ENCODE measurements around the gene CXCL12.

Gene CXCL12

GRCh38 chr10:44368637-44369036, 16.3 kb downstream of the CXCL12 start:
- H3K27ac ChIP-seq, result no peak overlapping the region
- no peak for TF ChIP-seq ZFX (IDR thresholded peaks at IDR 0.05)
- TF ChIP-seq, protein P1, sequence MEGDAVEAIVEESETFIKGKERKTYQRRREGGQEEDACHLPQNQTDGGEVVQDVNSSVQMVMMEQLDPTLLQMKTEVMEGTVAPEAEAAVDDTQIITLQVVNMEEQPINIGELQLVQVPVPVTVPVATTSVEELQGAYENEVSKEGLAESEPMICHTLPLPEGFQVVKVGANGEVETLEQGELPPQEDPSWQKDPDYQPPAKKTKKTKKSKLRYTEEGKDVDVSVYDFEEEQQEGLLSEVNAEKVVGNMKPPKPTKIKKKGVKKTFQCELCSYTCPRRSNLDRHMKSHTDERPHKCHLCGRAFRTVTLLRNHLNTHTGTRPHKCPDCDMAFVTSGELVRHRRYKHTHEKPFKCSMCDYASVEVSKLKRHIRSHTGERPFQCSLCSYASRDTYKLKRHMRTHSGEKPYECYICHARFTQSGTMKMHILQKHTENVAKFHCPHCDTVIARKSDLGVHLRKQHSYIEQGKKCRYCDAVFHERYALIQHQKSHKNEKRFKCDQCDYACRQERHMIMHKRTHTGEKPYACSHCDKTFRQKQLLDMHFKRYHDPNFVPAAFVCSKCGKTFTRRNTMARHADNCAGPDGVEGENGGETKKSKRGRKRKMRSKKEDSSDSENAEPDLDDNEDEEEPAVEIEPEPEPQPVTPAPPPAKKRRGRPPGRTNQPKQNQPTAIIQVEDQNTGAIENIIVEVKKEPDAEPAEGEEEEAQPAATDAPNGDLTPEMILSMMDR (conservative IDR thresholded peaks at IDR 0.05), result no peak

DNA sequence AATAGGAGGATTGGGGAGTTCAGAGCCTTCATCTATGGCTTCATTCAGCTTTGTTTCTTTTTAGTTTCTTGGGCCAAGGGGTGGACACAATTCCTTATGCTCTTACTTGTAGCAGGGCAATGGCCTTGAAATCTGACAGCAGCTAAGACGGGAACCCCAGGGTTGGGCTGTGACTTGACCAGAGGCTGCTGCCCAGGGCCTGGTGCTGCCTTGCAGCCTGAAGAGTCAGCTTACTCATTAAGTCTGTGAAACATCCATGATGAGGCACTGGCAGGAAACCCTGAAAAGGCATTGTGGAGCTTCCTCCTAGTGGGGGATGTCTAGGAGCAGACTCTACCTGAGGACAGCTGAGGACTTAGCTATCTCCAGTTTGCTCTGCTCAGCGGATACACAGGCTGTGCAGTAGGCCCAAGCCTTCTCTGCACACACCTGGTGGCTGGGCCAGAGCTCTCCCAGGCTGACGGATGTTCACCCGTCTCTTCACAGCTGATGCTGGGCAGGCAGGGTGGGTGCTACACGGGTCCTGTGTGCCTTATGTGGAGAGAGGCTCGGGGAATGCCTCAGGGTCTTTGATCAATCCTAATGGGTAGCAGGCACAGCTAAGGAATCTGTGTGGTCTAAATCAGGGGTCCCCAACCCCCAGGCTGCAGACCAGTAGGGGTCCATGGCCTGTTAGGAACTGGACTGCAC, 17.8 kb downstream of the CXCL12 start:
- TF ChIP-seq ZFX (IDR thresholded peaks at IDR 0.05), result no peak
- TF ChIP-seq, protein P1 (conservative IDR thresholded peaks at IDR 0.05), result no peak
- H3K27ac ChIP-seq, result no peak overlapping the region

GRCh38 chr10:44364566-44364965, 20.3 kb downstream of the CXCL12 start:
- TF ChIP-seq ZFX (IDR thresholded peaks at IDR 0.05), result no peak
- TF ChIP-seq, protein P1 (conservative IDR thresholded peaks at IDR 0.05), result no peak
- H3K27ac ChIP-seq, result no peak overlapping the region

GRCh38 chr10:44363716-44364115, 21.2 kb downstream of the CXCL12 start:
- no peak overlapping the region for H3K27ac ChIP-seq
- TF ChIP-seq, protein P1 (conservative IDR thresholded peaks at IDR 0.05), result no peak
- no peak for TF ChIP-seq ZFX (IDR thresholded peaks at IDR 0.05)

DNA sequence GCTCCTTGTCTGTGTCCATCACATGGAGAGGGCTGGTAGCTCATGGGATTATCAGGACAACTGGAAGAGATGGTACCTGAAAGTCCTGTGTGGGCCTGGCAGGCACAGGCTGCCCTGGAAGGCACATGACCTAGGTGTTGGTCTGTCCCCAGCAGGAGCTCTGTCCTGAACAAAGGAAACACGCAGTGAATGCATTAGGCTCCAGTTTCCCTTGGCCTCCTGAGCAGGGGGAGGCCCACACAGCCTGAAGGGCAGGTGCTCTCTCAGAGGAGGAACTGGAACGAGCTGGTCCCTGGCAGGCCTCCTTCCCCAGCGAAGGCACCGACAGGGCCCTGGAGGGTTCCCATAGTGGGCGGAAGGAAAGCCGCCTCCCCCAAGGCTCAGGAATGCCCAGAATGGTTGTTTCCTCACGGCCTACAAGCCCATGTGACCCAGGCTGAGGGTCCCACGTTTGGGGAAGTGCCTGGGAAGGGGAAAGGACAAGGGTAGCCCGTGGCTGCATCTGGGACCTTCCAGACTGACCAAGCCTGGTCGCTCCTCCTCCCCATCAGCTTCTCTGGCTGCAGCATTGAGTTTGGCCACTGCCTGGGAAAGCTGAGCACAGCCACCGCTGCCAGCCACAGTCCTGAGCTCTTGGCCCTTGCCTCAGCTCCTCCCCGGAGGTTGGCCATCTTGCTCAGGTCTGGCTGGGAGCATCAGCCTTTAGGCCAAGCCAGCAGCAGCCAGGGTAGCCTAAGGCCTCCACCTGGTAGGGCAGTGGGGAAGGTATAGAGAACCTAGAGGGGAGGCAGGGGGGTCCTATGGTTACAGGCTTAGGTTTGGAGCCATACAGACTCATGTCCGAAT, 21.8 kb downstream of the CXCL12 start:
- no peak overlapping the region for H3K27ac ChIP-seq
- TF ChIP-seq ZFX (IDR thresholded peaks at IDR 0.05), result no peak
- TF ChIP-seq, protein P1 (conservative IDR thresholded peaks at IDR 0.05), result no peak

GRCh38 chr10:44361109-44361508, 23.8 kb downstream of the CXCL12 start:
- TF ChIP-seq, protein P1 (conservative IDR thresholded peaks at IDR 0.05), result no peak
- TF ChIP-seq ZFX (IDR thresholded peaks at IDR 0.05), result no peak
- no peak overlapping the region for H3K27ac ChIP-seq
